Measurements from ENCODE around the gene AP2A1. TPM values are rescaled to one million over a fixed set of nuclear protein-coding genes. Genes with fewer than 3 reads are reported as not detected.

Gene AP2A1
- total and polyA plus RNA-seq, 4 donors: 20.1 to 123 (median 57.5) TPM

- WGBS: 90% methylated on average over 18 of the region's 18 CpGs
- peaks cover 0 to 17% (median 9%) of the 10 kb centered on the region in 4 donors for H3K4me1 ChIP-seq (ENCODE audit: control insufficient read depth in 4 of 4, insufficient read depth in 4 of 4, low read length in 3 of 4)
- no peak overlapping the region for H3K4me3 ChIP-seq (ENCODE audit: low read depth in 1 of 3, low read length in 3 of 3)
- peaks cover 10 to 34% (median 14%) of the 10 kb centered on the region in 4 donors for H3K36me3 ChIP-seq (ENCODE audit: control insufficient read depth in 4 of 4, insufficient read depth in 3 of 4, low read depth in 1 of 4, low read length in 3 of 4)
- no peak overlapping the region for H3K9ac ChIP-seq (ENCODE audit: low read depth in 1 of 2, low read length in 2 of 2)
- DNase-seq (ENCODE audit: low spot score): no peak
- no peak overlapping the region for H3K27ac ChIP-seq (ENCODE audit: low read depth in 1 of 2, low read length in 2 of 2)
- TF ChIP-seq JUND (IDR thresholded peaks at IDR 0.05) (no peak), GABPA (IDR thresholded peaks at IDR 0.05 in 1 of 2, conservative IDR thresholded peaks at IDR 0.05 in 1 of 2) (no peak), MAX (IDR thresholded peaks at IDR 0.05) (no peak), SP1 (IDR thresholded peaks at IDR 0.05) (no peak), FOXA1 (IDR thresholded peaks at IDR 0.05) (no peak), FOXA2 (IDR thresholded peaks at IDR 0.05) (no peak), RAD21 (IDR thresholded peaks at IDR 0.05) (no peak), TAF1 (conservative IDR thresholded peaks at IDR 0.05) (no peak), YY1 (IDR thresholded peaks at IDR 0.05) (no peak), NR2F2 (IDR thresholded peaks at IDR 0.05) (no peak), HNF4A (conservative IDR thresholded peaks at IDR 0.05) (no peak), HNF4G (IDR thresholded peaks at IDR 0.05) (no peak), ATF3 (IDR thresholded peaks at IDR 0.05) (no peak), ZBTB33 (IDR thresholded peaks at IDR 0.05) (no peak), REST (IDR thresholded peaks at IDR 0.05) (no peak), CTCF (IDR thresholded peaks at IDR 0.05; ENCODE audit: low read depth, low read length, missing input control) (no peak), RXRA (IDR thresholded peaks at IDR 0.05) (no peak), EGR1 (IDR thresholded peaks at IDR 0.05; ENCODE audit: low read depth in 2 of 2) (no peak)
- no peaks in the 10 kb centered on the region for H3K27me3 ChIP-seq (ENCODE audit: control insufficient read depth in 4 of 4, insufficient read depth in 4 of 4, low read length in 3 of 4)
- no peaks in the 10 kb centered on the region for H3K9me3 ChIP-seq (ENCODE audit: control insufficient read depth in 4 of 4, low read length in 3 of 4)
Measured at GRCh38 chr19:49807058-49807903, 40.5 kb downstream of the AP2A1 start.

Data from liver (tissue), 9 donors.